A549 (cell line): ENCODE measurements around the gene OGFOD2.

Source experiments
- BHLHE40 ChIP-seq: IDR thresholded peaks from 2 replicates; pipeline ENCODE4 v1.6.1; 2012; ENCODE audit warnings: low read depth, low read length, inconsistent platforms
- CBX8 ChIP-seq: fragments of 200-600 bp; sonication (generic); IDR thresholded peaks from 2 replicates; pipeline ENCODE4 v1.6.1; 2016
- CTCF ChIP-seq: fragments of >200 bp; sonication (Bioruptor Twin); formaldehyde crosslinking; IDR thresholded peaks from 3 replicates; pipeline ENCODE4 v1.5.1; 2016
- EP300 ChIP-seq, 2 experiments: fragments of >200 bp; sonication (Bioruptor Twin); formaldehyde crosslinking; IDR thresholded peaks; 2 replicates in 1 of 2; 3 replicates in 1 of 2; pipeline ENCODE4 v1.6.1; 2016 to 2017
- FOSB ChIP-seq: fragments of 250-450 bp; sonication (Bioruptor Pico); IDR thresholded peaks from 2 replicates; pipeline ENCODE4 v1.5.0; 2020; ENCODE audit warnings: mild to moderate bottlenecking, moderate library complexity
- FOSL2 ChIP-seq, 2 experiments: fragments of 450-650 bp in 1 of 2; fragments of >200 bp in 1 of 2; sonication (Bioruptor Twin) in 1 of 2; formaldehyde crosslinking; IDR thresholded peaks; 2 replicates each; pipeline versions ENCODE4 v1.5.0 to v1.6.1; 2016 to 2020; ENCODE audit warnings: mild to moderate bottlenecking in 1 of 2, moderate library complexity in 1 of 2
- HDAC2 ChIP-seq: fragments of 200-600 bp; sonication (generic); IDR thresholded peaks from 2 replicates; pipeline ENCODE4 v1.6.1; 2016
- JUN ChIP-seq, 2 experiments: fragments of >200 bp; sonication (Bioruptor Twin); formaldehyde crosslinking; IDR thresholded peaks; 2 replicates in 1 of 2; 3 replicates in 1 of 2; pipeline ENCODE4 v1.6.1; 2016 to 2017
- POLR2A ChIP-seq: IDR thresholded peaks from 2 replicates; pipeline ENCODE4 v1.6.1; 2012; ENCODE audit warnings: mild to moderate bottlenecking, low read length
- RAD21 ChIP-seq, 2 experiments: fragments of >200 bp in 1 of 2; sonication (Bioruptor Twin) in 1 of 2; formaldehyde crosslinking in 1 of 2; IDR thresholded peaks in 1 of 2; conservative IDR thresholded peaks in 1 of 2; 2 replicates in 1 of 2; 3 replicates in 1 of 2; pipeline ENCODE4 v1.6.1; 2012 to 2018; ENCODE audit warnings: inconsistent platforms in 1 of 2
- RNF2 ChIP-seq: fragments of 200-600 bp; sonication (generic); IDR thresholded peaks from 2 replicates; pipeline ENCODE4 v1.6.1; 2016; ENCODE audit warnings: low read depth, mild to moderate bottlenecking, antibody characterized with exemption, moderate library complexity, borderline replicate concordance
- TP53 ChIP-seq: fragments of 250-450 bp; sonication (Bioruptor Pico); IDR thresholded peaks from 2 replicates; pipeline ENCODE4 v1.5.0; 2021; ENCODE audit warnings: mild to moderate bottlenecking, moderate library complexity
- TF ChIP-seq, protein P1 (sequence below): IDR thresholded peaks from 2 replicates; pipeline ENCODE4 v1.6.1; 2012

DNA sequence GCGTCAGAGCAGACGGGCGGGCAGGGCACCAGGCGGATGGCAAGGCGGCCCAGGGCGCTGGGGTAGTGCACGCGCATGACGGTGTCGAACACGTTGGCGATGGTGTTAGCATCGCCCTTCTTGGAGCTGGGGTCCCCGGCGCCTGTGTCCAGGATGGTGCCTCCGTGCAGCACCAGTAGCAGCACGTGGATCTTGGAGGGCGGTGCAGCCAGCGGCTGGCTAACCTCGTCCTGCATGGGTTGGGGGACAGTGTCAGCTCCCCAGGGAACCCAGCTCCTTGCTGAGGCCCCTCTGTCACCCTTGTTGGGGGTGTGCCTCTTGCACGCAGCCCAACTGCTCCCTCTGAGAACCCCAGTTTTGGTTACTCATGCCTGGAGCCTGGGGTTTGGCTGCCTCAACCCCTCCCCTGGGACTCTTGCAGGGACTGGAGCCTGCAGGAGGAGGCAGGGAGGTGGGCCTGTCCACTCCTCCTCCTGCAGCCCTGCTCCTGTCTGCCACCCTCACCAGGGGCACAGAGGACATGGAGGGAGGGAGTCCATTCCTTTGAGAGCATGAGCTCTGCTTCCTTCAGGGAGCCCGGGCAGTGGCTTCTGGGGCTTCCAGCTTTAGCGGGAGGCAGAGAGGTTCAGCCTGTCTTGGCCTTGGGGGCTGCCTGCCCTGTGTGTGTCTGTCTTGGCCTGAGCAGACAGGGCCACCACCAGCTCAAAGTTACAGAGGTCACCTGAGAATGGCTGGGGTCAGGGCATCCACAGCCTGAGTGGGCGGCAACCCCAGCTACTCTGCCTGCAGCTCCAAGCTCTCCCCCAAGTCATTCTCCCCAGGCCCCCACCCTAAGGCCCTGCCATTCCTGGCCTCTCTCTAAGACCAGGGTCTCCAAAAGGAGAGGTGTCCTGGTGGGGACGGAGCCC is 22.6 kb downstream of the OGFOD2 start:
- TF ChIP-seq CTCF (no peak), HDAC2 (no peak), RAD21 (conservative IDR thresholded peaks at IDR 0.05 in 1 of 2, IDR thresholded peaks at IDR 0.05 in 1 of 2) (no peak), FOSB (CRISPR knock-in tag) (no peak), JUN (IDR thresholded peaks at IDR 0.05) (no peak), EP300 (IDR thresholded peaks at IDR 0.05) (no peak), POLR2A (no peak), RNF2 (no peak), TP53 (CRISPR knock-in tag) (no peak), BHLHE40 (no peak), CBX8 (no peak), FOSL2 (IDR thresholded peaks at IDR 0.05) (no peak), FOSL2 (CRISPR knock-in tag; IDR thresholded peaks at IDR 0.05) (no peak)
- TF ChIP-seq, protein P1, sequence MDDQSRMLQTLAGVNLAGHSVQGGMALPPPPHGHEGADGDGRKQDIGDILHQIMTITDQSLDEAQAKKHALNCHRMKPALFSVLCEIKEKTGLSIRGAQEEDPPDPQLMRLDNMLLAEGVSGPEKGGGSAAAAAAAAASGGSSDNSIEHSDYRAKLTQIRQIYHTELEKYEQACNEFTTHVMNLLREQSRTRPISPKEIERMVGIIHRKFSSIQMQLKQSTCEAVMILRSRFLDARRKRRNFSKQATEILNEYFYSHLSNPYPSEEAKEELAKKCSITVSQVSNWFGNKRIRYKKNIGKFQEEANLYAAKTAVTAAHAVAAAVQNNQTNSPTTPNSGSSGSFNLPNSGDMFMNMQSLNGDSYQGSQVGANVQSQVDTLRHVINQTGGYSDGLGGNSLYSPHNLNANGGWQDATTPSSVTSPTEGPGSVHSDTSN: no peak
